AG08395 (cell line): ENCODE measurements around the gene GAPDHS.

Experiments used
- DNase-seq: peaks from one replicate; pipeline ENCODE4 v3.0.0; 2012; ENCODE audit warnings: mixed read lengths, low spot score

GAPDHS gene

DNA sequence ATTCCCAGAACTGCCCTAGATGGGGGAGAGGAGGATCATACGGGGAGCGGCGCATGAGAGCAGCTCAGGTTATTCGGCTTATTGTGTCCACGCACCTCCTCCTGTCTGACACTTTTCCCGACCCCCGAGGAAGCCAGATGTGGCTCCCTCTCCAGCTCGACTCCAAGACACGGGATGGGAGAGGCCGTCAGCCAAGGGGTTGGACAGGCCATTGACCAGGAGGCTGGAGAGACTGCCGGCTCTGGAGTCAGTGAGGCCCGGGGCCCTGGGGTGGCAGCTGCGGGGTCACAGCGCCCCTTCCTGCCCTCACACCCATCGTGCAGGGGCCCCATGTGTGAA, 22.7 kb upstream of the GAPDHS start:
- DNase-seq = no peak

DNA sequence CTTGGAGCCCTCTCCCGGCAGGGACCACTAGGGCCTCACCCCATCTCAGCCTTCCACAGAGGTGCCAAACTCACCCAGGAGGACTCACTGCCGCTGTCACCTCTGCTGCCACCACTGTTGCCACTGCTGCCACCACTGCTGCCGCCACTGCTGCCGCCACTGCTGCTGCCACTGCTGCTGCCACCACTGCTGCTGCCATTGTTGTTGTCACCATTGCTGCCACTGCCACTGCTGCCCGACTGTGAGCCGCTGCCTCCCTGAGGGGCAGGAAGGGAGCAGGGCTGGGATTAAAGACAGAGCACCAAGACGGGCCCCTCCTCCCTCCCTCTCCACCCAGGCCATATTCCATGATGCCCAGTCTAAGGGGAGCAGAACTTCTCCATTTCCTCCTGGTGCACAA, 21.9 kb upstream of the GAPDHS start:
- DNase-seq = no peak

DNA sequence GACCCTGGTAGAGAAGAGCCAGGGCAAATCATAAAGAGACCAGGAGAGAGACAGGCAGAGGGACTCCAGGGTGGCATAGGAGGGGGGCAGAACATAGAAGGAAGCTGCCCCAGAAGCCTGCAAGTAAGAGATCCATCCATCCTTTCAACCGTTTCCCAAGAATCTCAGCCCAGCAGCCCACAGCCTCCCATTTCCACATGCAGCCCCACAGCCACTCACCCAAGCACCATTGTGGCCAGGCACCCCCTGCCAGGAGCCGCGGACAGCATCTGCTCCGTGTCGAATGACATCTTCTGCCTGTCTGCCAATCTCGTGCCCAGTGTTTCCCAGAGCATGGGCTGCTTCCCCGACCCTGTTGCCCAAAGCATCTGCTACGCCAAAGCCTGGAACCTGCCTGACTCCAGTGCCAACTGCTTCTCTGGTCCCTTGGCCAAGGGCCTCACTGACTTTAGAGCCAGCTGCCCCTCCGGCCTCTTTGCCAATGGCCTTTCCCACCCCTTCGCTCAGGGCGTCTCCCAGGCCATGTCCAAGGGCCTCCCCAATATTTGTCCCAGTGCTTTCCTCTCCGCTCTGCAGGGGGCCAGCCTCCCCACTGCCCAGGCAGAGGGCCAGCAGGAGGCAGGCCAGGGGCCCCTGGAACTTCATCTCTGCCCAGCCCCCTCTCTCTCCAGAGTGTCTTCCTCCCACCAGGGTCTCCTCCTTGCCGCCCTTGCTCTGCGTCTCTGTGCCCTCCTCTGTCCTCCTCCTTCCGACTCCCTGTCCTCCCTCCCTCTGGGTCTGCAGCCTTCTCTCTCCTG, 20.2 kb upstream of the GAPDHS start:
- no peak for DNase-seq

DNA sequence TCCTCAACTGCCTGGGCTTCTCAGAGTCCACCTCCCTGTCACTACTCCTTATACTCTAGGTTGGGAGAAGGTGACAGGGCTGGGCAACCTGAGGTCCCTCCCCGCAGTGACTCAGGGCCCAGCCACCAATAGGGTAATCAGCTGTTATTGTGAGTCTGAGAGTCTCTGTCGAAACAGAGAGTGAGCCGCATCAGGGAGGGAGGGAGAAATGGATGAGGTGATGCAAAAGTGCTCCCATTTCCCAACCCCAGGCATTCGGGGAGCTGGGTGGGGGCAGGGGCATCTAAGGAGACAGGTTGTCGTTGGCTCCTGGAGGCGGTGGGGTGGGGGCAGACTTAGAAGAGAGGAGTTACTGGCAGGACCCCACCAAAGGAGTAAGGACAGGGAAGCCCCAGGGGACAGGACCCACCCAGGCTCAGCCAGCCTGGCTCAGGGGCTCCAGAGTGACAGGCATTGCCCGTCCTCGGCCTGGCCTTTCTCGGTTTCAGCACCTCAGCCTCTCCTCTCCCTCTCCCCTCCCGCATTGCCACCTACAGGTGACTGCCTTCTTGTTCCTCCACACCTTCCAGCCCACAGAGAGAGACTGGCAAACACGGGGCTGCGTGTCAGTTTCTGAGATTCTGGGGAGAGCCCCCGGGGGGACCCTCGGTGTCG, 19.5 kb upstream of the GAPDHS start, which contains the start of gene DMKN:
DMKN (minus strand) TSS at position 22 of the 654 bp plus-strand sequence. CDS start 174 bp downstream, outside the sequence.
- peak; percentile 80 for DNase-seq

DNA sequence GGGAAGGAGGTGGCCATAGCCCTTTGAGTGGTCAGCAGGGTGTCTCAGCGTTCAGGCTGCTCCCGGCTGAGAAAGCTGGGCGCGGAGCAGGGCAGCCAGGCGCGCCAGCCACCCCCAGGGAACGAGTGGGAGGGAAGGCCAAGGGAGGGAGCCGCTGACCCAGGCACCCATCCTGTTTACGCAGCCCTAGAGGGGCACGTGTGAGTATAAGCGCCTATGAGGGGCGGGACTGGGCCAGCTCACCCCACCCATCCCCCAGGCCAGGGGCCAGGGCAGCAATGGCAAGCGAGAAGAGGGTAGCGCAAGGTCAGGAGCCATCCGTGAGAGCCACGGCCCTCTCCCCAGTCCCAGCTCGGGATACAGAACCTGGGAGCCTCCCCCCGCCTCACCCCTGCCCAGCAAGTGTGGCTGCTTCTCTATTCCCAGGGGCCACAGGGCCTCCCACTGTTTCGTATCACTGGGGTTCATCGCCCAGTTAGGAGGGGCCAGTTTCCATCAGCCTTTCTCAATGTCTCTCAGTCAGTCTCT, 18.9 kb upstream of the GAPDHS start:
- DNase-seq = no peak

DNA sequence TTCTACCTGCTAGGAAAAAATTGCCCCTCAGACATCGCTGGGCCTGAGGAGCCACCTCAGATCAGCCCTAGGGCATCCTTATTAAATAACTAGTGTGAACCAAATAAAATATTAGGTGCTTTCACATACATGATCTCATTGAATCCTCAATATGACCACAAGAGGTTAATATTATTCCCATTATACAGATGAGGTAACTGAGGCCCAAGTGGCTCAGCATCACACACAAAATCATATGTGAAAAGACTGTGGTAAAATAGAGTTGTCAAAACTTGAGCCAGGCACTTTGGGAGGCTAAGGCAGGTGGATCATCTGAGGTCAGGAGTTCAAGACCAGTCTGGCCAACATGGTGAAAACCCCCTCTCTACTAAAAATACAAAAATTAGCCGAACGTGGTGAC, 16.9 kb upstream of the GAPDHS start:
- DNase-seq = no peak

DNA sequence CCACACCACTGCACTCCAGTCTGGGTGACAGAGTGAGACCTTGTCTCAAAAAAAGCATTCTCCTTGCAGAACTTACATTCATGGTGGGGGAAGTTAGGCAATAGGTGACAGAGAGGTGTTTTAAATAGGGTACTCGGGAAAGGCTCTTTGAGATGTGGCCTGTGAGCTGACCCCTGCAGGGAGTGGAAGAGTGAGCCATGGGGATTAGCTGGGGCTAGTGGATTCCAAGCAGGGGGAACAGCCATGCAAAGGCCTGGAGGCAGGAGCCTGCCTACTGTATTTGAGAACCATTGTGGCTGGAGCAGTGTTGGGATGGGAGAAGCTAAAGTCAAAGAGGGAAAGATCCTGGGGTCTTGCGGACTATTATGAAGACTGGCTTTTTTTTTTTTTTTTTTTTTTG, 15.9 kb upstream of the GAPDHS start:
- DNase-seq = no peak

DNA sequence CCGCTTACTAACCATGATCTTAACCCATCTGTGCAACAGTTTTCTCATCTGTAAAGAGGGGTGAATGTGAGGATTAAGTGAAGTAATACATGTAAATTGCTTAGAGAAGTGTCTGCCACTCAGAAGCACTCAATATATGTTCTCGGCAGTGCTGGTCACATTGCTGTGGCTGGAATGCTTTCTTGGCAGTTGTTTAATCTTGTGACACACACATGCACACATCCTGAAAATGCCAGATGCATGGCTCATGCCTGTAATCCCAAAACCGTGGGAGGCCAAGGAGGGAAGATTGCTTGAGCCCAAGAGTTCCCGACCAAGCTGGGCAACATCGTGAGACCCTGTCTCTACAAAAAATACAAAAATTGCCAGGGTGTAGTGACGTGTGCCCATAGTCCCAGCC, 14.9 kb upstream of the GAPDHS start:
- DNase-seq = peak; percentile 93

DNA sequence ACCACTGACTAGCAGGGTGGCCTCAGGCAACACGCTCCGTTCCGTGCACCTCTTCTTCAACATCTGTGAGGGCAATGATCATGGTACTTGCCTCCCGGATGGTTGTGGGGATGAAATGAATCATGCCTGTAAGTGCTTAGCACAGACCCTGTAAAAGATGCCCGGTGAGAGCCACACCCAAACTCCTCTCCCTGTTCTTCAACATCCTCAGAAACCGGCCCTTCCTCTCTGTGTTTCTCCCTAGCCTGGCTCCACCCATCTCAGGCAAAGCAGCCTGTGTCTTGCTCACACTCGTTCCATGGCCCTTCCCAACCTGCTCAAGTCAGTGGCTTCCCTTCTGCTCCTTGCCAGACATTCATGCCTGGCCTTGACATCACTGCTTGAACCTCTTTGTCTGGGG, 14.0 kb upstream of the GAPDHS start:
- peak; percentile 46 for DNase-seq

DNA sequence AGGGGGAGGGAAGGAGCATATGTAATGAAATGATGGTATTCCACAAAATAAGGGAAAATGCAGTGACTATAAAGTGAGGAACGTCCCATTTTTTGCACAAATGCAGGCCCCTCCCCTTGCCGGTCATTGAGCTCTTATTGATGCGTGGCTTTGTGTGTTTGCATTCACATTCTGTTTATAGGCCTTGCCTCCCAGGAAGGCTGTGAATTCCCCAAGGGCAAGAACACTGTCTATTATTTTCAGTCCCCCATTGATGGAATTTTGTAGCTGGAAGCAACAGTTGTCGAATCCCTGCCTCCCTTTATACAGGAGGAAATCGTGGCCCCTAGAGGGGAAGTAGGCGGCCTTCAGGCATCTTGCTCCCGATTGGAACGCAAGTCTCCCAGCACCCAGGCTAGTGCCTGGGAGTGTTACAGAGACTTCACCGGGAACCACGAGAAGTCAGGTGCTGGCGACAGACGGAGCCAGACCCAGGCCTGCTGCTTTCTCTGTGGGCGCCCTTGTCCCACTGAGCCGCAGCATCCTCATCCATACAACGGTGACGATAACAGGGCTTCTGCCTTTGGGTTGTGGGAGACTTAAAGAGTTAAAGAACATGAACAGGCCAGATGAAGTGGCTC, 12.0 kb upstream of the GAPDHS start:
- no peak for DNase-seq

DNA sequence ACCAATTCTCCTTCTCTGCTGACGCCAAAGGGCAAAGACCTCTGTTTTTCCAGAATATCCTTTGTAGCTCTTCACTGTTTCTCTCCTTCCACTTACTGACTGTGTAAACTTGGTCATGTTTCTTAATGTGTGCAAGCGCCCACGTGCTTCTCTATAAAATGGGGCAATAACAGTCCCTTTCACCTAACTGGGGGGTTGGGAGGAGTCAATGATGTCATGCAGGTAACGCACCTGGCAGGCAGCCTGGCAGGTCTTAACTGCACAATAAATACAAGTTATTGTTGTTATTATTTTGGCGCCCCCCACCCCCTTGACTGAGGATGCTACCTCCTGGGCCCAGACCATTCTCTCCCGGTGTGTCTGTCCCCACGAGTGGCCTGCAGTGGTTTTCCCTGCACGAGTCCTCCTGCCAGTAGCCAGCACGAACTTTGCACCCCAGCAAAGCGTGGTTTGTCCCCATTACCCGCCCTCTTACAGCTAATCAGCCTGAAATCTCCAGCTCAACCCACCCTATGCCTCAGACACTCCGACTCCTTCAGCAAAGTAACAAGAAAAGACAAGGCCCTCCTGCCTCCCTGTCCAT, 10.4 kb upstream of the GAPDHS start:
- no peak for DNase-seq

DNA sequence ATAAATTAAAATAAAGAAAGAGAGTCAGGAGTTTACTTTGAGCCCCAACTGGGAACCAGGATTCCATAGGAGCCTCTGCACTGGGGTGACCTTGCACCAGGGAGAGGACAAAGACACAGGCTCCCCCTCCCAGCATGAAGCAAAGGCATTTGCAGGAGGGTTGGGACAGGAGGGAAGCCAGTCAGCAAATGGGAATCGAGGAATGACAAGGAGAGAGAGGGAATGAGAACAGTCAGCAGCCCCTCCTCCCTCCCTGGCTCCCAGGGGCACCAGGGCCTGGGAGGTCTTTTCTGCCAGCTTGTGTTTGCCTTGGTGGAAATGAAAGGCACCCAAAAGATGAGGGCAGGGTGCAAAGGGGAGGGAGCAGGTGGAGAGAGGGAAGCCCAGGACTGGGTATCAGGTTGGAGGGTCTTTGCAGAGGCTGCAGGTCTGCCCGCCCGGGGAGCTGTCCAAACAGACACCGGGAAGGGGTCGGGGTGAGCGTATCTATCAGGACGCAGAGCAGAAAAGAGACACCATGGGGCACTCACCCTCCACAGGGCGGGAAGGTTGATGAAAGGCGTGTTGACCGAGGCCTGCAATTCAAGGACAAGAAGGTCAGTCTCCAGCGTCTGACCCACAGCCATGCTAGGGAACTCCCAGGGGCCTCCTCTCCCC, 8.9 kb upstream of the GAPDHS start:
- DNase-seq = no peak

DNA sequence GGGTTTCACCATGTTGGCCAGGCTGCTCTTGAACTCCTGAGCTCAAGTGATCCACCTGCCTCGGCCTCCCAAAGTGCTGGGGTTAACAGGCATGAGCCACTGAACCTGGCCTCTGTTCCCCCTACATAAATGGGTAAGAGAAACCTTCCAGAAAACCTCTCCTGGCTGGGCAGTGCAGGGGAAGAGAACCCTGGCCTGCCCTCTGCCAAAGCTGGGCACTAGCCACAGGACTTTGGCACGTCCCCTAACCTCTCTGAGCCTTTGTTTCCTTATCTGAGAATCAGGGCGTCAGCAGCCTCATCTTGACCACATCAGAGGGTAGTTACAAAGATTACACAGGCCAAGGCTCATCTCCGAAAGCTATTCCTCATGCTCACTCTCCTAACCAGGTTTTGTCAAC, 7.4 kb upstream of the GAPDHS start:
- DNase-seq = no peak

DNA sequence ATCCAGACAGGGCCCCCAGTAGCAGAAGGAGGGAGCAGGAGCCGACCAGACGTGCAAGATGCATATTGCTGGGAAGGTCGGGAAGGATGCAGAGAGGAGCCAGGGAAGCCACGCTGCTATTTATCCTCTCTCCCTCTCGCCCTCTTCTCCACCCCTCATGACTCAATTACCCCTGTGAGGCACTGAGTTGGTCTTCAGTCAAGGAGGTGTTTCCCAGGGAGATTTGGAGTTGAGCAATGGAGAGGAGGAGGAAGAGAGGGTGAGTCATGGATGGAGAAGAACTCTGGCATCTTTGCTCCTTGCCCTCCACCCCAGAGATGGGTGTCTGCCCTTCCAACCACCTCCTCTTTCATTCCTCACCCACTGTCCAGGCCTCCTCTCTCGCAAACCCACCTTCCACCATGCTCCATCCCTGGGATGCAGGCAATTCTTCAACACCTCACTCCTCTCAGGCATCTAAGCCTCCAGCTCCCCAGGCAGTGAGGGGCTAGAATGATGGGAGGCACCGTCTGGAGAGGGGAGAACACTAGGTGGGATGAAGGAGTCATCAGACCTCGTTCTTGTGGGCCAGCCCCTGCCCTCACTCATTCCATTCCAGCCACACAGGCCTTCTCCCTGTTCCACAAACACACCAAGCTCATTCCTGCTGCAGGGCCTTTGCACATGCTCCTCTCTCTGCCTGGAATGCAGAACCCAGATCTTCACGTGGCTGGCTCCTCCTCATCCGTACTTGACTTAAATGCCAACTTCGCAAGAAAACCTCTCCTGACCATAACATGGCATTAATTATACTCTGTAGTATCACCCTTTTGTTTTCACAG, 4.8 kb upstream of the GAPDHS start, which contains the start of gene SBSN:
SBSN (minus strand) TSS at position 94 of the 821 bp plus-strand sequence; CDS start at position 64, 30 bp downstream.
- peak; percentile 84 for DNase-seq

DNA sequence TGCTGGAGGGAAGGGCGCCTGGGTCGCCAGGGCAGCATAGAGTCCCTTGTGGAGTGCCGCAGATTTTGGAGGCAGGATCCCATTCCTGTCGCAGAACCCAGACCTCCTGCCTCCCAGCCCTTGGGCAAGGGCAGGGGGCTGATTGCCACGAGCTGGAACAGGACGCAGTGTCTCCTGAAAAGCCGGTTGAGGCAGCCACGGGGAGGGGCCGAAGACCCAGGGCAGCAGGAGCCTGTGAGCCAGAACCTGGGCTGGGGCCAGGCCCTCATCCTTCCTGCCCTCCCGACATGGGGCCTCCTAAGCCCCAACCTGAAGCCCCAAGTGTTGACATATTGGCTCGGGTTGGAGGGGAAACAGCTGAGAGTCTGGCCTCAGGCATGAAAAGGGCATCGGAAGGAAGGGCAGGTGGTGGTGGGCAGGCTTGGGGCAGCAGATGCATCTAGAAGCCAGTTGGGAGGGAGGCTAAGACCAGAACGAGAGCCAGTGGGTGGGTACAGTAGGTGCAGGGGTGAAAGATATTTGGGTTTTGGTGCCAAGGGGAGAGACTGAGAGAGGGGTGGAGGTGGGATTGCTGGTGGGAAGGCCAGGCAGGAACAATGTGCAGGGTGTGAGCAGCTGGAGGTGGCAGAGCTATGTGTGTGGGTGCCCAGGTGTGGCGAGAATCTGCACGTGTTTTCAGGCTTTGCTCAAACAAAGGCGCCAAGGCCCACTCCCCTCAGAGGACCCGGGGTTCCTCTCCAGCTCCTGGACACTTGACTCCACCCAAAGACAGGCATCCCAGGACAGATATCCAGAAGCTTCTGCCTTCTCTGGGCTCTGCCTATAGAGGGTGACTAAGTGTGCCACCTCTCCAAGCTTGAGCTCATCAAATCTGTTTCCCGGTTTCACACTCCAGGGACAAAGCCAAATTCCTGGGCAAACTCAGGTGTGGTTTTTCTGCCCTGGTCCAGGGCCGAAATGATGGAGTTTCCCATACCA, 3.7 kb upstream of the GAPDHS start:
- no peak for DNase-seq

DNA sequence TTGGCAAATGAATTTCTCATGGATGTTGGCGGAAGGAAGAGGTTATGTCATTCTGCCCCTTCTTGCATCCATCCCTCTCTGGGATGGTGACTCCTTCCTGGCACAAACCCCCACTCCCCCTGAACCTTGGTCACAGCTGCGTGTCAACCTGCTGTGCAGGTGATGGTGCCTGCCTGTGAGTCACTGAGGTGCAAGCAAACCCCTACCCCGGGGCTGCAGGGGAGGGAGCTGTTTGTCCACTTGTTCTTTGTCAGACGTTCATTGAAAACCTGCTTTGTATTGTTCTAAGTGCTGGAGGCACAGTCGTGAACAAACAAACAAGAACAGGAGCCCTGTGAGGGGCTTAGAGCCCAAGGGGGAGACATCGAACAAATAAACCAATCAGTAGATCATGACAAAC, 2.0 kb upstream of the GAPDHS start:
- no peak for DNase-seq

DNA sequence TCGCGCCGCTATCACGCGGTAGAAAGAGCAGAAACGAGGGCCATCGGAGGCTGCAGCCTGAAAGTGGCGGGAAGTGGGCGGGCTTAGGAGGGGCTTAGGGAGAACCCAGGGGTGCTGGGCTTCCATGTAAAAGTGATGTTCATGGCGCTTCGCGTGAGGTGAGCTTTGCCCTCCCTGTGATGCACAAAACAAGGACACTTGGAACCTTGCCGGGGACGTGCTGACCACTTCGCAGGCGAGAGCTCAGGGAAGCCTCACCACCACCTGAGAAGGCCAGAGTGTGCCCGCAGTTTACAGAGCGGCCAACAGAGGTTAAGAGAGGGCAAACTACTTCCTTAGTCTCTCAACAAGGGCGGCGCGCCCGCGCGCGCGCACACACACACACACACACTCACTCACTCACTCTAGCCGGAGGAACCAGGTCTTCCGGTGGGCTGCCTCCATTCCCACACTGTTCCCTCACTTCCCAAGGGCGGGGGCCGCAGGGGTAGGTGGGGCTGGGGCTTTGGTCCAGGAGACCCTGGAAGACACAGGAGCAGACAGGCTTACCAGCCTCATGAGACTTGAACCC, 651 bp downstream of the GAPDHS start:
- DNase-seq = peak; percentile 31

DNA sequence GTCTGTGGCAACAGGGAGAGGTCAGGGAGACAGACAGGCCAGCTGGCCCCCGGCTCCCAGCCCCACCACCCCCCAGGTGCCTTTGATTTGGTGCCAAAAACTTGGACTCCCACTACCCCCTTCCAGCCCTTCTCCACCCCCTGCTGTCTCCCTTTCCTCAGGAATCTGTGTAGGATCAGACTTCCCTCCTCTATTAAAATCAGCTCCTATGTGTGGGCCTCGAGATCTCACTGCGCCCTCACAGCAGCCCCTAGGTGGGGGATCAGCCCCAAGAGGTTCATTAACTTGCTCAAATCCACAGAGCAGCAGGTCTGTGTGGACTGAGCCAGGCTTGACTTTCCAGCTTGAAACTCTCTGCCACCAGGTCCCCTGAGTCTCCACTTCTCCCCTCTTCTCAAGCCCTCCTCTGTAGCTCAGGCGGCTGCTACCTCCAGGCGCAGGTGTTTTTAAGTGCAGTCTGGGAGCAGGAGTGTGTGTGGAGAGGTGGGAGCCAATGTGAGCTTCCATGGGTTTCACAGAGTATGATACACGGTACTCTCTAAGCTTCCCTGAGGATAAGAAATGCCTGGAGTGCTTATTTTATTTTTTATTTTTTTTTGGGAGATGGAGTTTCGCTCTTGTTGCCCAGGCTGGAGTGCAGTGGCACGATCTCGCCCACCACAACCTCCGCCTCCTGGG, 1.7 kb downstream of the GAPDHS start:
- DNase-seq = no peak

DNA sequence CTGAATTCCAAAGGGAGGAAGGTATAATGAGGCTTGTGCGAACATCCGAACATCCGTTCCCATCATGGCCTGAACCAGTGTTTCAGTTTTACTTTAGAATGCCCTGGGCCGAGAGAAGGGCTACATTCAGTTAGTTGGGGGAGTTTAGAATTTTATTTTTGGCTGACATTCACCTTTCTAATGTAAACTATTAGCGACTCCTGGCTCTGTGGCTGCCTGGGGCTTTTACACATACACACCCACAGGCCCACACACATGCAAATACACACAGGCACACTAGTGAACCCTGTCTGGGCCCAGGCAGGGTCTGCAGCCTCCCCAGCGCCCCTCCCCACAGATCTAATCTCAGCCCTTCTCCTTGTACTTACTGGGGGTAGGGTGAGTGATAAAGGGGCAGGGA, 6.1 kb downstream of the GAPDHS start:
- no peak for DNase-seq
